H1 (cell line): ENCODE data around the gene RBM18. TPM values are rescaled to one million over a fixed set of nuclear protein-coding genes. Genes with fewer than 3 reads are reported as not detected.

Experiments used
- CTCF ChIA-PET: fragments of 300-600 bp; sonication (Branson Sonifier 250); formaldehyde crosslinking; loops from one replicate; lab custom pipeline; 2021; ENCODE audit not compliant: partially characterized antibody; lab: Charles Lee
- POLR2A ChIA-PET: fragments of 300-600 bp; sonication (Branson Sonifier 250); formaldehyde crosslinking; loops from one replicate; lab custom pipeline; 2021; ENCODE audit warnings: inconsistent platforms; ENCODE audit not compliant: partially characterized antibody; lab: Charles Lee
- DNase-seq, 2 experiments: peaks; one replicate each; pipeline versions ENCODE4 v3.0.0 to v3.0.0-alpha.2; 2010 to 2022; ENCODE audit warnings: low spot score in 2 of 2, low read depth in 1 of 2, mixed read lengths in 1 of 2
- FAIRE-seq: peaks from 2 replicates; lab custom pipeline; 2011; peaks lifted over from hg19 to GRCh38; lab: Jason Lieb, UNC
- H2AFZ ChIP-seq: 2 replicates; pipeline ENCODE4 v1.8.1; 2012; ENCODE audit warnings: low read length, inconsistent platforms
- H2AK5ac ChIP-seq: 2 replicates; pipeline ENCODE4 v1.6.1; 2013; ENCODE audit warnings: low read depth, low read length
- H2BK120ac ChIP-seq: replicated peaks from 2 replicates; pipeline ENCODE3; 2013; ENCODE audit warnings: low read depth, low read length, inconsistent platforms
- H2BK12ac ChIP-seq: 2 replicates; pipeline ENCODE4 v1.6.1; 2013; ENCODE audit warnings: low read depth, low read length
- H2BK15ac ChIP-seq: 2 replicates; pipeline ENCODE4 v1.6.1; 2013; ENCODE audit warnings: low read length
- H2BK20ac ChIP-seq: 2 replicates; pipeline ENCODE4 v1.6.1; 2013; ENCODE audit warnings: low read length
- H2BK5ac ChIP-seq: 2 replicates; pipeline ENCODE4 v1.6.1; 2013; ENCODE audit warnings: low read depth, low read length
- H3K14ac ChIP-seq: 2 replicates; pipeline ENCODE4 v1.6.1; 2013; ENCODE audit warnings: inconsistent platforms; ENCODE audit not compliant: insufficient read length
- H3K18ac ChIP-seq: 2 replicates; pipeline ENCODE4 v1.6.1; 2013; ENCODE audit warnings: low read length; ENCODE audit errors: extremely low read depth
- H3K23ac ChIP-seq: 2 replicates; pipeline ENCODE4 v1.6.1; 2013; ENCODE audit warnings: inconsistent platforms; ENCODE audit not compliant: insufficient read length
- H3K23me2 ChIP-seq: 2 replicates; pipeline ENCODE4 v1.6.1; 2013; ENCODE audit warnings: low read depth, low read length
- H3K27ac ChIP-seq: 2 replicates; pipeline ENCODE4 v1.6.1; 2011; ENCODE audit warnings: low read depth, low read length, inconsistent platforms
- H3K27me3 ChIP-seq, 4 experiments: replicated peaks in 1 of 4; 1 replicate in 1 of 4; 2 replicates in 3 of 4; pipeline versions ENCODE4 v1.6.1 to v1.8.1; 2011 to 2013; ENCODE audit warnings: low read length in 3 of 4, mild to moderate bottlenecking in 3 of 4, inconsistent platforms in 2 of 4, mixed read lengths in 2 of 4, moderate library complexity in 1 of 4; ENCODE audit not compliant: control insufficient read depth in 3 of 4, insufficient read depth in 3 of 4; ENCODE audit errors: extremely low read depth in 1 of 4
- H3K36me3 ChIP-seq, 4 experiments: 2 replicates each; pipeline versions ENCODE4 v1.6.1 to v1.8.1; 2011 to 2013; ENCODE audit warnings: mild to moderate bottlenecking in 4 of 4, low read length in 3 of 4, moderate library complexity in 2 of 4, control low read depth in 1 of 4, inconsistent platforms in 1 of 4; ENCODE audit not compliant: insufficient read depth in 4 of 4, control insufficient read depth in 2 of 4
- H3K4ac ChIP-seq: replicated peaks from 2 replicates; pipeline ENCODE3; 2013; ENCODE audit warnings: low read length, low read depth, mixed read lengths, inconsistent platforms; ENCODE audit not compliant: insufficient read length
- H3K4me1 ChIP-seq, 4 experiments: replicated peaks in 1 of 4; 1 replicate in 1 of 4; 2 replicates in 3 of 4; pipeline versions ENCODE4 v1.6.1 to v1.8.1; 2011 to 2013; ENCODE audit warnings: low read length in 3 of 4, inconsistent platforms in 2 of 4, mixed read lengths in 1 of 4; ENCODE audit not compliant: insufficient read depth in 4 of 4, control insufficient read depth in 3 of 4
- H3K4me2 ChIP-seq, 2 experiments: 2 replicates each; pipeline versions ENCODE4 v1.6.1 to v1.8.1; 2011 to 2013; ENCODE audit warnings: low read depth in 2 of 2, low read length in 2 of 2, control low read depth in 1 of 2, inconsistent platforms in 1 of 2, mild to moderate bottlenecking in 1 of 2; ENCODE audit not compliant: insufficient read depth in 1 of 2
- H3K4me3 ChIP-seq, 4 experiments: fragments of 200-600, 300-600 bp in 1 of 4; sonication (generic), shearing (Covaris generic), sonication (Bioruptor Twin) in 1 of 4; 2 replicates each; pipeline versions ENCODE4 v1.5.1 to v1.8.1; 2011 to 2016; ENCODE audit warnings: low read length in 4 of 4, low read depth in 3 of 4, control low read depth in 2 of 4, inconsistent platforms in 2 of 4, mild to moderate bottlenecking in 2 of 4, mixed read lengths in 1 of 4, moderate library complexity in 1 of 4; ENCODE audit not compliant: insufficient read depth in 2 of 4; ENCODE audit errors: extremely low read depth in 1 of 4
- H3K56ac ChIP-seq: replicated peaks from 2 replicates; pipeline ENCODE3; 2013; ENCODE audit warnings: low read depth, mild to moderate bottlenecking, mixed read lengths, low read length, inconsistent platforms; ENCODE audit not compliant: insufficient read length
- H3K79me1 ChIP-seq: 2 replicates; pipeline ENCODE4 v1.6.1; 2013; ENCODE audit warnings: low read depth, low read length, control low read depth
- H3K79me2 ChIP-seq, 2 experiments: 2 replicates each; pipeline versions ENCODE4 v1.6.1 to v1.8.1; 2012 to 2013; ENCODE audit warnings: low read length in 2 of 2, mild to moderate bottlenecking in 2 of 2, inconsistent platforms in 1 of 2; ENCODE audit not compliant: insufficient read depth in 2 of 2, control insufficient read depth in 1 of 2
- H3K9ac ChIP-seq, 4 experiments: replicated peaks in 1 of 4; 1 replicate in 1 of 4; 2 replicates in 3 of 4; pipeline versions ENCODE4 v1.6.1 to v1.8.1; 2011 to 2013; ENCODE audit warnings: low read depth in 3 of 4, low read length in 3 of 4, control low read depth in 2 of 4, mild to moderate bottlenecking in 2 of 4, moderate library complexity in 2 of 4, inconsistent platforms in 1 of 4; ENCODE audit errors: extremely low read depth in 1 of 4
- H3K9me3 ChIP-seq, 2 experiments: 2 replicates each; pipeline versions ENCODE4 v1.6.1 to v1.8.1; 2012 to 2013; ENCODE audit warnings: mild to moderate bottlenecking in 2 of 2, moderate library complexity in 2 of 2, control low read depth in 1 of 2, inconsistent platforms in 1 of 2, low read depth in 1 of 2, low read length in 1 of 2, mixed read lengths in 1 of 2; ENCODE audit not compliant: insufficient read depth in 2 of 2
- H4K20me1 ChIP-seq, 2 experiments: replicated peaks in 1 of 2; 2 replicates each; pipeline versions ENCODE3 to v1.8.1; 2011 to 2013; ENCODE audit warnings: inconsistent platforms in 2 of 2, low read length in 2 of 2, mild to moderate bottlenecking in 1 of 2; ENCODE audit not compliant: insufficient read depth in 2 of 2, control insufficient read depth in 1 of 2
- H4K5ac ChIP-seq: 2 replicates; pipeline ENCODE4 v1.6.1; 2013; ENCODE audit warnings: low read length, low read depth, mixed read lengths, inconsistent platforms; ENCODE audit not compliant: insufficient read length
- H4K8ac ChIP-seq: 2 replicates; pipeline ENCODE4 v1.8.0; 2013; ENCODE audit warnings: mild to moderate bottlenecking, moderate library complexity, low read length, inconsistent platforms; ENCODE audit not compliant: insufficient read depth; ENCODE audit errors: extremely low read depth
- H4K91ac ChIP-seq: replicated peaks from 2 replicates; pipeline ENCODE3; 2013; ENCODE audit warnings: low read length, mixed read lengths, inconsistent platforms; ENCODE audit not compliant: insufficient read length
- BRCA1 ChIP-seq: IDR thresholded peaks from 2 replicates; pipeline ENCODE4 v1.6.1; 2012; ENCODE audit warnings: low read depth, low read length, improper control_type of control experiment
- CBX8 ChIP-seq: fragments of 300-800, 300-1000 bp; sonication (generic); IDR thresholded peaks from 2 replicates; pipeline ENCODE4 v1.7.1; 2016; ENCODE audit warnings: low read depth, low read length, borderline replicate concordance
- SAP30 ChIP-seq: fragments of 300-600 bp; sonication (generic); IDR thresholded peaks from 2 replicates; pipeline ENCODE4 v1.7.1; 2012; ENCODE audit warnings: low read length, moderate library complexity, mild to moderate bottlenecking, inconsistent platforms; ENCODE audit not compliant: insufficient read depth, insufficient replicate concordance
- SIRT6 ChIP-seq: IDR thresholded peaks from one replicate; pipeline ENCODE4 v1.7.1; 2012; ENCODE audit warnings: low read length, inconsistent platforms
- SP4 ChIP-seq: IDR thresholded peaks from 2 replicates; pipeline ENCODE4 v1.6.1; 2012; ENCODE audit warnings: low read length, inconsistent platforms
- SRF ChIP-seq: IDR thresholded peaks from 2 replicates; pipeline ENCODE4 v1.6.1; 2011; ENCODE audit warnings: mild to moderate bottlenecking, low read depth, low read length, moderate library complexity
- WGBS, 2 experiments: shearing (Covaris generic) in 1 of 2; methylation state at CpG; one replicate each; pipeline versions ENCODE4 v1.1.6 to v1.1.7; 2013 to 2015; ENCODE audit warnings: low lambda C conversion rate in 2 of 2, mixed read lengths in 2 of 2, inconsistent platforms in 1 of 2, low coverage in 1 of 2, missing lambda C conversion rate in 1 of 2; ENCODE audit not compliant: insufficient replicate concordance in 2 of 2, insufficient coverage in 1 of 2, insufficient read length in 1 of 2; ENCODE audit errors: extremely low coverage in 1 of 2, missing lambda C conversion rate in 1 of 2; 5-methylcytosine and 5-hydroxymethylcytosine counted together
- polyA plus RNA-seq, 7 experiments: library from polyadenylated mRNA; depleted of rRNA in 3 of 7; stranded (reverse) in 5 of 7; unstranded in 2 of 7; fragments of >200 nt in 5 of 7; fragments of 200-250 nt in 2 of 7; gene quantifications; 1 replicate in 5 of 7; 2 replicates in 1 of 7; 4 replicates in 1 of 7; pipeline versions ENCODE4 v1.2.1 to v1.2.3, GENCODE V29; 2011 to 2013; ENCODE audit warnings: missing spikeins in 2 of 7, mixed read lengths in 2 of 7
- total RNA-seq: library from RNA; stranded (reverse); fragmentation: NEBNext Ultra II Directional; extraction: Animal tissue kit (Norgen Biotek cat#: 25700); gene quantifications from 2 replicates; pipeline ENCODE4 v1.2.1, GENCODE V29; 2021

The RBM18 gene
- total and polyA plus RNA-seq, 2 of the 8 experiments (the other 6 are each of a cell fraction or from before 2014, with no cell fraction given) = 5.9 to 14.3 TPM

DNA sequence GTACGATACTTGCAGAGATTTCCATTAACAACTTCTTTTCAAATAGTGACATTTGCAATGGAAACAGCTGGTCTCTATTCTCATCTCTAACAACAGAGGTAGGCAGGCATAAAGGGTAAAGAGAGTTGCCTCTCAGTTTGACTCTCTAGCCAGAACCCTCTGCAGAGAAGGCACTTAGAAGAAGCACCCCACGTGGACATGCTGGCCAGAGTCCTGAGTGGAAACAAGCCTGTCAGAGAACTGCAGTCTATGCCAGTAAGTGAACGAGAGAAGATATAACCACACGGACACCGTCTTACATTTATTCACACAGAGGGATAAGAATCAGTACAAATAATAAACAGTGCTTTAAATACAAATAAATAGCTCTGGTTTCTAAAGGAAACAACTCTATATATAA is 24.9 kb downstream of the RBM18 start:
- no peak overlapping the region for H3K4me3 ChIP-seq
- FAIRE-seq (no peak), DNase-seq (no peak)
- no peak overlapping the region for H3K23ac ChIP-seq
- H3K4me2 ChIP-seq = no peak overlapping the region
- WGBS, 2 experiments = 92% methylated on average over 5 of the region's 5 CpGs; no CpG with 5 or more reads in 1 of the 2 experiments
- no peak overlapping the region for H2BK15ac ChIP-seq
- H3K9me3 ChIP-seq = no peaks in the 10 kb centered on the region
- no peaks in the 10 kb centered on the region for H3K23me2 ChIP-seq
- H4K20me1 ChIP-seq = no peaks in the 10 kb centered on the region
- no peak overlapping the region for H3K14ac ChIP-seq
- no peak overlapping the region for H4K91ac ChIP-seq
- H3K18ac ChIP-seq = no peak overlapping the region
- no peak overlapping the region for H2BK20ac ChIP-seq
- no peaks in the 10 kb centered on the region for H3K79me2 ChIP-seq
- no peak overlapping the region for H2AFZ ChIP-seq
- H2AK5ac ChIP-seq = no peak overlapping the region
- no peak overlapping the region for H4K5ac ChIP-seq
- no peak overlapping the region for H4K8ac ChIP-seq
- no peak overlapping the region for H2BK120ac ChIP-seq
- H3K27ac ChIP-seq = no peak overlapping the region
- no peaks in the 10 kb centered on the region for H3K79me1 ChIP-seq
- H3K36me3 ChIP-seq = peaks cover 3 to 29% (median 16%) of the 10 kb centered on the region in 4 experiments; a peak in 7 of 8 replicates
- H3K4ac ChIP-seq = no peak overlapping the region
- H3K4me1 ChIP-seq = no peaks in the 10 kb centered on the region
- no peak overlapping the region for H3K56ac ChIP-seq
- POLR2A ChIA-PET = interaction anchor here (1.0 to 1.2 kb wide), 2 partner anchors 26 to 31 kb away, joined by 3 to 4 read pairs; partner anchors contain the start of genes MRRF and RBM18
- H3K9ac ChIP-seq = no peak overlapping the region
- CTCF ChIA-PET = interaction anchor here (1.0 kb wide), 1 partner anchor 114 kb away, joined by 3 read pairs; no protein-coding TSS in a partner anchor
- H2BK5ac ChIP-seq = no peak overlapping the region
- no peak for TF ChIP-seq SRF
- no peak for TF ChIP-seq BRCA1
- TF ChIP-seq SP4 = no peak
- TF ChIP-seq CBX8 = no peak
- TF ChIP-seq SAP30 = no peak
- no peak for TF ChIP-seq SIRT6
- no peaks in the 10 kb centered on the region for H3K27me3 ChIP-seq
- no peak overlapping the region for H2BK12ac ChIP-seq
